ENCODE results near the gene CDHR3.
"Not testable (repeated sequence)": the region's sequence is repeated elsewhere in the genome, so short reads cannot be mapped to it uniquely, and the experiment has no call there.

CDHR3 gene

GRCh38 chr7:106001196-106001595 is 38.1 kb downstream of the CDHR3 start:
- no peak for DNase-seq

GRCh38 chr7:106001886-106002285 is 38.8 kb downstream of the CDHR3 start:
- DNase-seq, result no peak

GRCh38 chr7:106003525-106004064 is 40.5 kb downstream of the CDHR3 start:
- no peak for DNase-seq

- no peak for DNase-seq
These were observed 43.8 kb downstream of the CDHR3 start for GRCh38 chr7:106006906-106007305.

GRCh38 chr7:106007796-106008195 is 44.7 kb downstream of the CDHR3 start:
- not testable (repeated sequence) for DNase-seq

GRCh38 chr7:106009503-106010226 is 46.6 kb downstream of the CDHR3 start:
- DNase-seq, result peak; percentile 93

- no peak for DNase-seq
These were observed 47.3 kb downstream of the CDHR3 start for GRCh38 chr7:106010331-106010730.

GRCh38 chr7:106010866-106011265 is 47.8 kb downstream of the CDHR3 start:
- DNase-seq, result no peak

- DNase-seq, result no peak
These were observed 49.1 kb downstream of the CDHR3 start for GRCh38 chr7:106012184-106012583.

GRCh38 chr7:106012935-106013439 is 49.9 kb downstream of the CDHR3 start:
- DNase-seq, result no peak

GRCh38 chr7:106015381-106016218 is 52.5 kb downstream of the CDHR3 start:
- no peak for DNase-seq

- no peak for DNase-seq
These were observed 53.3 kb downstream of the CDHR3 start for GRCh38 chr7:106016331-106016730.

GRCh38 chr7:106017657-106018056 is 54.6 kb downstream of the CDHR3 start:
- DNase-seq, result no peak

- DNase-seq, result no peak
These were observed 55.8 kb downstream of the CDHR3 start for GRCh38 chr7:106018566-106019469.

- DNase-seq, result no peak
These were observed 56.4 kb downstream of the CDHR3 start for GRCh38 chr7:106019470-106019820.

- DNase-seq, result no peak
These were observed 58.3 kb downstream of the CDHR3 start for GRCh38 chr7:106021151-106022067.

- DNase-seq, result peak; percentile 76
These were observed 59.2 kb downstream of the CDHR3 start for GRCh38 chr7:106022193-106022821.

GRCh38 chr7:106023369-106024322 is 60.6 kb downstream of the CDHR3 start:
- DNase-seq, result no peak

GRCh38 chr7:106026101-106026500 is 63.0 kb downstream of the CDHR3 start:
- DNase-seq, result no peak

- DNase-seq, result no peak
These were observed 66.4 kb downstream of the CDHR3 start for GRCh38 chr7:106029451-106029850.

Data from activated CD8-positive, alpha-beta memory T cell treated with anti-CD3 and anti-CD28 coated beads for 24 hours (primary cell).